ENCODE data around the gene TEX14. TPM values are rescaled to one million over a fixed set of nuclear protein-coding genes. Genes with fewer than 3 reads are reported as not detected.

The TEX14 gene
- total and polyA plus RNA-seq, 4 donors, result 0.16 to 0.24 (median 0.18) TPM; not detected in 1

GRCh38 chr17:58517378-58517927, 174.4 kb downstream of the TEX14 start:
- no peaks in the 10 kb centered on the region for H3K4me1 ChIP-seq (ENCODE audit: control insufficient read depth in 1 of 2, insufficient read depth in 2 of 2, low read length in 2 of 2)
- peak overlapping the region; percentile 24 to 54 for H3K4me3 ChIP-seq (ENCODE audit: low read length in 2 of 2)
- no peaks in the 10 kb centered on the region for H3K36me3 ChIP-seq (ENCODE audit: control insufficient read depth in 1 of 2, insufficient read depth in 2 of 2, low read length in 1 of 2)
- DNase-seq, result no peak
- H3K27ac ChIP-seq (ENCODE audit: low read depth in 1 of 2, low read length in 2 of 2), result peak overlapping the region; percentile 24 to 83
- no peak for ATAC-seq (ENCODE audit: low FRiP score)
- 0% methylated on average over 19 to 27 of the region's 27 CpGs for WGBS, 2 donors
- H3K27me3 ChIP-seq (ENCODE audit: control insufficient read depth in 1 of 2, insufficient read depth in 2 of 2, low read length in 1 of 2), result no peaks in the 10 kb centered on the region
- H3K9me3 ChIP-seq (ENCODE audit: control insufficient read depth, low read length), result no peaks in the 10 kb centered on the region
- intact Hi-C loops (cut with DNase I), result loop anchor here (5.0 to 10.0 kb wide), 4 partner anchors 115 to 485 kb away; partner anchors contain the start of genes RAD51C (in 2 of the 2) and TEX14 (in 2 of the 2)

- DNase-seq (no peak), ATAC-seq (ENCODE audit: low FRiP score) (no peak)
- Histone ChIP-seq H3K36me3 (ENCODE audit: control insufficient read depth in 1 of 2, insufficient read depth in 2 of 2, low read length in 1 of 2) (no peaks in the 10 kb centered on the region), H3K27ac (ENCODE audit: low read depth in 1 of 2, low read length in 2 of 2) (peak overlapping the region; percentile 24 to 83), H3K4me1 (ENCODE audit: control insufficient read depth in 1 of 2, insufficient read depth in 2 of 2, low read length in 2 of 2) (no peaks in the 10 kb centered on the region), H3K4me3 (ENCODE audit: low read length in 2 of 2) (peak overlapping the region; percentile 24 to 54), H3K27me3 (ENCODE audit: control insufficient read depth in 1 of 2, insufficient read depth in 2 of 2, low read length in 1 of 2) (no peaks in the 10 kb centered on the region), H3K9me3 (ENCODE audit: control insufficient read depth, low read length) (no peaks in the 10 kb centered on the region)
- intact Hi-C loops (cut with DNase I), result loop anchor here (5.0 to 10.0 kb wide), 4 partner anchors 115 to 485 kb away; partner anchors contain the start of genes RAD51C (in 2 of the 2) and TEX14 (in 2 of the 2)
- WGBS, 2 donors, result 37 to 59% methylated on average over 2 of the region's 2 CpGs
Observed at GRCh38 chr17:58516644-58517377, 175.0 kb downstream of the TEX14 start.

- ATAC-seq (ENCODE audit: low FRiP score) (no peak), DNase-seq (no peak)
- no peak overlapping the region for H3K4me3 ChIP-seq (ENCODE audit: low read length in 2 of 2)
- intact Hi-C loops (cut with DNase I), result loop anchor here (5.0 to 10.0 kb wide), 4 partner anchors 117 to 487 kb away; partner anchors contain the start of genes RAD51C (in 2 of the 2) and TEX14 (in 2 of the 2)
- H3K27ac ChIP-seq (ENCODE audit: low read depth in 1 of 2, low read length in 2 of 2), result peak overlapping the region; percentile 72 to 78
- no peaks in the 10 kb centered on the region for H3K4me1 ChIP-seq (ENCODE audit: control insufficient read depth in 1 of 2, insufficient read depth in 2 of 2, low read length in 2 of 2)
- H3K27me3 ChIP-seq (ENCODE audit: control insufficient read depth in 1 of 2, insufficient read depth in 2 of 2, low read length in 1 of 2), result no peaks in the 10 kb centered on the region
- WGBS, 2 donors, result 36 to 45% methylated on average over 2 of the region's 2 CpGs
- no peaks in the 10 kb centered on the region for H3K9me3 ChIP-seq (ENCODE audit: control insufficient read depth, low read length)
- H3K36me3 ChIP-seq (ENCODE audit: control insufficient read depth in 1 of 2, insufficient read depth in 2 of 2, low read length in 1 of 2), result peaks cover 0 to 2% of the 10 kb centered on the region in 2 donors
Observed at GRCh38 chr17:58515286-58515685, 176.6 kb downstream of the TEX14 start.

- Histone ChIP-seq H3K4me3 (ENCODE audit: low read length in 2 of 2) (peak overlapping the region in 1 of 2 donors; percentile 57), H3K4me1 (ENCODE audit: control insufficient read depth in 1 of 2, insufficient read depth in 2 of 2, low read length in 2 of 2) (no peaks in the 10 kb centered on the region), H3K36me3 (ENCODE audit: control insufficient read depth in 1 of 2, insufficient read depth in 2 of 2, low read length in 1 of 2) (peaks cover 0 to 2% of the 10 kb centered on the region in 2 donors), H3K27me3 (ENCODE audit: control insufficient read depth in 1 of 2, insufficient read depth in 2 of 2, low read length in 1 of 2) (no peaks in the 10 kb centered on the region), H3K9me3 (ENCODE audit: control insufficient read depth, low read length) (no peaks in the 10 kb centered on the region), H3K27ac (ENCODE audit: low read depth in 1 of 2, low read length in 2 of 2) (peak overlapping the region; percentile 72 to 78)
- ATAC-seq (ENCODE audit: low FRiP score) (no peak), DNase-seq (no peak)
- intact Hi-C loops (cut with DNase I), result loop anchor here (5.0 to 10.0 kb wide), 4 partner anchors 118 to 488 kb away; partner anchors contain the start of genes RAD51C (in 2 of the 2) and TEX14 (in 2 of the 2)
- 6 to 8% methylated on average over 11 of the region's 11 CpGs for WGBS, 2 donors
Observed at GRCh38 chr17:58514770-58515157, 177.1 kb downstream of the TEX14 start.

GRCh38 chr17:58513965-58514769, 177.7 kb downstream of the TEX14 start, which contains the start of gene MTMR4:
Gene MTMR4, minus strand, starts transcription at chr17:58514638. Its CDS starts 231 bp downstream, at chr17:58514407.
- peak; percentile 69 for ATAC-seq (ENCODE audit: low FRiP score)
- Histone ChIP-seq H3K27ac (ENCODE audit: low read depth in 1 of 2, low read length in 2 of 2) (peak within 1 kb of the TSS; percentile 72 to 78), H3K9me3 (ENCODE audit: control insufficient read depth, low read length) (no peaks in the 10 kb centered on the region), H3K4me3 (ENCODE audit: low read length in 2 of 2) (peak within 1 kb of the TSS; percentile 57 to 69), H3K27me3 (ENCODE audit: control insufficient read depth in 1 of 2, insufficient read depth in 2 of 2, low read length in 1 of 2) (no peaks in the 10 kb centered on the region), H3K36me3 (ENCODE audit: control insufficient read depth in 1 of 2, insufficient read depth in 2 of 2, low read length in 1 of 2) (peaks cover 0 to 4% of the 10 kb centered on the region in 2 donors), H3K4me1 (ENCODE audit: control insufficient read depth in 1 of 2, insufficient read depth in 2 of 2, low read length in 2 of 2) (no peaks in the 10 kb centered on the region)
- intact Hi-C loops (cut with DNase I), result loop anchor here in 1 of 2 donors (10.0 kb wide), 1 partner anchor 181 kb away; the partner anchor contains the start of genes RAD51C and TEX14
- WGBS, 2 donors, result 1% methylated on average over 50 to 64 of the region's 64 CpGs
- peak; percentile 89 to 94 for DNase-seq

- 38 to 41% methylated on average over 14 of the region's 14 CpGs for WGBS, 2 donors
- intact Hi-C loops (cut with DNase I), result loop anchor here in 1 of 2 donors (10.0 kb wide), 1 partner anchor 181 kb away; the partner anchor contains the start of genes RAD51C and TEX14
Observed at GRCh38 chr17:58513267-58513964, 178.4 kb downstream of the TEX14 start.

GRCh38 chr17:58510075-58510474, 181.8 kb downstream of the TEX14 start:
- intact Hi-C loops (cut with DNase I), result loop anchor here in 1 of 2 donors (10.0 kb wide), 1 partner anchor 185 kb away; the partner anchor contains the start of genes RAD51C and TEX14
- peaks cover 0 to 11% of the 10 kb centered on the region in 2 donors for H3K36me3 ChIP-seq (ENCODE audit: control insufficient read depth in 1 of 2, insufficient read depth in 2 of 2, low read length in 1 of 2)
- ATAC-seq (ENCODE audit: low FRiP score) (no peak), DNase-seq (no peak)
- H3K4me1 ChIP-seq (ENCODE audit: control insufficient read depth in 1 of 2, insufficient read depth in 2 of 2, low read length in 2 of 2), result no peaks in the 10 kb centered on the region
- H3K27ac ChIP-seq (ENCODE audit: low read depth in 1 of 2, low read length in 2 of 2), result no peak overlapping the region
- H3K27me3 ChIP-seq (ENCODE audit: control insufficient read depth in 1 of 2, insufficient read depth in 2 of 2, low read length in 1 of 2), result no peaks in the 10 kb centered on the region
- H3K9me3 ChIP-seq (ENCODE audit: control insufficient read depth, low read length), result no peaks in the 10 kb centered on the region
- WGBS, 2 donors, result 88 to 90% methylated on average over 5 of the region's 5 CpGs
- no peak overlapping the region for H3K4me3 ChIP-seq (ENCODE audit: low read length in 2 of 2)

More at GRCh38 chr17:58513267-58513964, 178.4 kb downstream of the TEX14 start:
- H3K4me3 ChIP-seq (ENCODE audit: low read length in 2 of 2), result peak overlapping the region; percentile 57 to 69
- H3K27ac ChIP-seq (ENCODE audit: low read depth in 1 of 2, low read length in 2 of 2), result no peak overlapping the region
- no peak for DNase-seq
- H3K36me3 ChIP-seq (ENCODE audit: control insufficient read depth in 1 of 2, insufficient read depth in 2 of 2, low read length in 1 of 2), result peaks cover 0 to 7% of the 10 kb centered on the region in 2 donors
- H3K4me1 ChIP-seq (ENCODE audit: control insufficient read depth in 1 of 2, insufficient read depth in 2 of 2, low read length in 2 of 2), result no peaks in the 10 kb centered on the region
- H3K9me3 ChIP-seq (ENCODE audit: control insufficient read depth, low read length), result no peaks in the 10 kb centered on the region
- no peak for ATAC-seq (ENCODE audit: low FRiP score)
- no peaks in the 10 kb centered on the region for H3K27me3 ChIP-seq (ENCODE audit: control insufficient read depth in 1 of 2, insufficient read depth in 2 of 2, low read length in 1 of 2)

Measured in aorta (tissue), 5 donors.